GM23248 (cell line): ENCODE data around the gene KIAA0586. TPM values are rescaled to one million over a fixed set of nuclear protein-coding genes. Genes with fewer than 3 reads are reported as not detected.

Source experiments
- DNase-seq: peaks from one replicate; pipeline ENCODE4 v3.0.0-alpha.2; 2015
- H2AFZ ChIP-seq: fragments of 200-600 bp; sonication (generic); 2 replicates; pipeline ENCODE4 v1.6.1; 2016; ENCODE audit warnings: antibody characterized with exemption
- H3F3A ChIP-seq: fragments of 200-600 bp; sonication (generic); 2 replicates; pipeline ENCODE4 v1.6.1; 2016; ENCODE audit warnings: mild to moderate bottlenecking, antibody characterized with exemption, mixed run types; ENCODE audit not compliant: insufficient read depth
- H3K27ac ChIP-seq: fragments of 200-600 bp; sonication (generic); 2 replicates; pipeline ENCODE4 v1.5.1; 2016; ENCODE audit warnings: mild to moderate bottlenecking
- H3K27me3 ChIP-seq: fragments of 200-600 bp; sonication (generic); replicated peaks from 2 replicates; pipeline ENCODE4 v1.6.1; 2016; ENCODE audit warnings: mild to moderate bottlenecking; ENCODE audit not compliant: insufficient read depth
- H3K36me3 ChIP-seq: fragments of 200-600 bp; sonication (generic); 2 replicates; pipeline ENCODE4 v1.6.1; 2016; ENCODE audit warnings: low read depth, mild to moderate bottlenecking
- H3K4me1 ChIP-seq: fragments of 200-600 bp; sonication (generic); 2 replicates; pipeline ENCODE4 v1.6.1; 2016; ENCODE audit warnings: mild to moderate bottlenecking; ENCODE audit not compliant: insufficient read depth
- H3K4me2 ChIP-seq: fragments of 200-600 bp; sonication (generic); one replicate; pipeline ENCODE4 v1.6.1; 2016; ENCODE audit warnings: mild to moderate bottlenecking; ENCODE audit not compliant: unreplicated experiment
- H3K4me3 ChIP-seq: fragments of 200-600 bp; sonication (generic); 2 replicates; pipeline ENCODE4 v1.5.1; 2016; ENCODE audit warnings: mild to moderate bottlenecking
- H3K79me2 ChIP-seq: fragments of 200-600 bp; sonication (generic); 2 replicates; pipeline ENCODE4 v1.6.1; 2016; ENCODE audit warnings: mild to moderate bottlenecking; ENCODE audit not compliant: insufficient read depth
- H3K9ac ChIP-seq: fragments of 200-600 bp; sonication (generic); 2 replicates; pipeline ENCODE4 v1.6.1; 2016; ENCODE audit warnings: mild to moderate bottlenecking
- H3K9me2 ChIP-seq: fragments of 200-600 bp; sonication (generic); 2 replicates; pipeline ENCODE4 v1.6.1; 2016; ENCODE audit warnings: mixed run types, mild to moderate bottlenecking, moderate library complexity; ENCODE audit not compliant: insufficient read depth
- H3K9me3 ChIP-seq: fragments of 200-600 bp; sonication (generic); one replicate; pipeline ENCODE4 v1.6.1; 2017; ENCODE audit warnings: low read depth
- H4K20me1 ChIP-seq: fragments of 200-600 bp; sonication (generic); 2 replicates; pipeline ENCODE4 v1.6.0; 2016; ENCODE audit not compliant: insufficient read depth
- EZH2 ChIP-seq: fragments of 200-600 bp; sonication (generic); IDR thresholded peaks from 2 replicates; pipeline ENCODE4 v1.6.1; 2018; ENCODE audit warnings: antibody characterized with exemption, mild to moderate bottlenecking; ENCODE audit not compliant: insufficient read depth, poor library complexity, severe bottlenecking
- EZH2phosphoT487 ChIP-seq: fragments of 200-600 bp; sonication (generic); IDR thresholded peaks from 2 replicates; pipeline ENCODE4 v1.6.1; 2018; ENCODE audit warnings: antibody characterized with exemption, moderate library complexity, mild to moderate bottlenecking, low read depth; ENCODE audit not compliant: insufficient read depth
- WGBS, 2 experiments: methylation state at CpG; one replicate each; pipeline ENCODE4 v1.1.6; 2015 to 2017; ENCODE audit warnings: low lambda C conversion rate in 2 of 2, low coverage in 1 of 2; ENCODE audit errors: missing lambda C conversion rate in 2 of 2; 5-methylcytosine and 5-hydroxymethylcytosine counted together
- in situ Hi-C: fragments of 300-500 bp; cut with MboI; formaldehyde crosslinking; loops from 2 replicates; pipeline ENCODE4 v1.15.0; 2020
- polyA plus RNA-seq: library from polyadenylated mRNA; unstranded; fragments of >200 nt; fragmentation: Nextera tagmentation; extraction: Ambion mirVana; gene quantifications from 2 replicates; pipeline ENCODE4 v1.2.1, GENCODE V29; 2016
- total RNA-seq: library from RNA; depleted of rRNA; stranded (reverse); fragments of >200 nt; shearing (Covaris generic); gene quantifications from 2 replicates; pipeline ENCODE4 v1.2.3, GENCODE V29; 2014

KIAA0586 gene
- total and polyA plus RNA-seq, 2 experiments from 2014 or later = 10.5 to 16.8 TPM

- H3F3A ChIP-seq = no peaks in the 10 kb centered on the region
- H3K4me2 ChIP-seq = no peak overlapping the region
- H3K27ac ChIP-seq = no peak overlapping the region
- no peaks in the 10 kb centered on the region for H3K36me3 ChIP-seq
- no peak overlapping the region for H3K4me3 ChIP-seq
- no peaks in the 10 kb centered on the region for H3K27me3 ChIP-seq
- H3K79me2 ChIP-seq = no peaks in the 10 kb centered on the region
- DNase-seq = no peak
- 94 to 98% methylated on average over 4 of the region's 4 CpGs for WGBS, 2 experiments
- H2AFZ ChIP-seq = no peak overlapping the region
- no peaks in the 10 kb centered on the region for H3K9me3 ChIP-seq
- no peak overlapping the region for H3K9ac ChIP-seq
- no peaks in the 10 kb centered on the region for H3K9me2 ChIP-seq
- in situ Hi-C loops = no loop called here
- H3K4me1 ChIP-seq = no peaks in the 10 kb centered on the region
- no peaks in the 10 kb centered on the region for H4K20me1 ChIP-seq
- TF ChIP-seq EZH2phosphoT487 = no peak
- TF ChIP-seq EZH2 = no peak
Observed at GRCh38 chr14:58565832-58566231, 138.3 kb downstream of the KIAA0586 start.

DNA sequence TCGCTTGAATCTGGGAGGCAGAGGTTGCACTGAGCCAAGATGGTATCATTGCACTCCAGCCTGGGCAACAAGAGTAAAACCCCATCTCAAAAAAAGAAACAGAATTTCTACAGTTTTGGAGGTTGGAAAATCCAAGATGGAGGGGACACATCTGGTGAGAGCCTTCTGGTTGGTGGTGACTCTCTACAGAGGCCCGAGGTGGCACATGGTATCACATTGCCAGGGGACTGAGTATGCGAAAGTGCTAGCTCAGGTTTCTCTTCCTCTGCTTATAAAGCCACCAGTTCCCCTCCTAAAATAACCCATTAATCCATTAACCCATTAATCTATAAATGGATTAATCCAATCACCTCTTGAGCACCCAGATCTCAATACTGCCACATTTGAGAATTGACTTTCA is 139.5 kb downstream of the KIAA0586 start:
- H3K9me3 ChIP-seq = no peaks in the 10 kb centered on the region
- H3K4me1 ChIP-seq = peaks cover 5% of the 10 kb centered on the region
- TF ChIP-seq EZH2phosphoT487 (no peak), EZH2 (no peak)
- in situ Hi-C loops = no loop called here
- no peaks in the 10 kb centered on the region for H3F3A ChIP-seq
- no peak overlapping the region for H3K9ac ChIP-seq
- H3K36me3 ChIP-seq = no peaks in the 10 kb centered on the region
- no peak overlapping the region for H3K4me3 ChIP-seq
- no peaks in the 10 kb centered on the region for H3K79me2 ChIP-seq
- no peaks in the 10 kb centered on the region for H4K20me1 ChIP-seq
- H3K27me3 ChIP-seq = no peaks in the 10 kb centered on the region
- H3K27ac ChIP-seq = no peak overlapping the region
- no peak for DNase-seq
- H3K4me2 ChIP-seq = no peak overlapping the region
- H3K9me2 ChIP-seq = no peaks in the 10 kb centered on the region
- 93 to 94% methylated on average over 3 of the region's 3 CpGs for WGBS, 2 experiments
- no peak overlapping the region for H2AFZ ChIP-seq

DNA sequence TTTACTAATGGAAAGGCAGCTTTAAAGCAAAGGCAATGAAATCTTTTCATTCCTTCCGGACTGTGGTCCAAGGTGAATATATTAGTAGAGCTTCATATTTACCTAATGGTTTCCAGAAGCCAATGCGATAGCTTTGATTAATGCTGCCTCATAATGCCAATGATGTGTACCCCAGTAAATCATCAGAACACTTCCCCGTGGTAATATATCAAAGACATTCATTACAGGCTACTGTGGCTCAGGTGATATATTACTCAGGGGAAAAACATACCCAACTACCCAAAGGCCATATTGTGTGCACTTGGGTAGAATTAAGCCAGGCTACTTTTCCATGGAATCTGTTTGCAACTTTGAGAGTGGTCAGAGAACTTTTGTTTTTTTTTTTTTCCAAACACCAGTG is 140.8 kb downstream of the KIAA0586 start:
- peaks cover 11% of the 10 kb centered on the region for H3K4me1 ChIP-seq
- in situ Hi-C loops = no loop called here

GRCh38 chr14:58571256-58571655 is 143.7 kb downstream of the KIAA0586 start:
- Histone ChIP-seq H3K4me3 (no peak overlapping the region), H3F3A (peaks cover 9% of the 10 kb centered on the region), H3K27ac (no peak overlapping the region), H3K9me2 (no peaks in the 10 kb centered on the region), H3K9me3 (no peaks in the 10 kb centered on the region), H3K4me1 (peaks cover 11% of the 10 kb centered on the region), H3K79me2 (no peaks in the 10 kb centered on the region), H2AFZ (no peak overlapping the region), H4K20me1 (no peaks in the 10 kb centered on the region), H3K36me3 (no peaks in the 10 kb centered on the region), H3K27me3 (no peaks in the 10 kb centered on the region), H3K4me2 (no peak overlapping the region), H3K9ac (no peak overlapping the region)
- WGBS, 2 experiments = 89 to 96% methylated on average over 7 of the region's 7 CpGs
- DNase-seq = no peak
- in situ Hi-C loops = no loop called here
- no peak for TF ChIP-seq EZH2
- no peak for TF ChIP-seq EZH2phosphoT487

More for the DNA sequence above, 140.8 kb downstream of the KIAA0586 start:
- Histone ChIP-seq H3K36me3 (no peaks in the 10 kb centered on the region), H3F3A (peaks cover 9% of the 10 kb centered on the region), H3K4me3 (no peak overlapping the region), H3K9me2 (no peaks in the 10 kb centered on the region), H4K20me1 (no peaks in the 10 kb centered on the region), H3K27ac (no peak overlapping the region), H3K9me3 (no peaks in the 10 kb centered on the region), H3K79me2 (no peaks in the 10 kb centered on the region), H3K4me2 (no peak overlapping the region), H3K9ac (no peak overlapping the region), H2AFZ (no peak overlapping the region), H3K27me3 (no peaks in the 10 kb centered on the region)
- no peak for TF ChIP-seq EZH2
- no peak for DNase-seq
- WGBS, 2 experiments = 81 to 86% methylated on average over 3 of the region's 3 CpGs
